Measurements from ENCODE around the gene LRCH1. TPM values are rescaled to one million over a fixed set of nuclear protein-coding genes. Genes with fewer than 3 reads are reported as not detected.

LRCH1 gene
- total and polyA plus RNA-seq, 2 of the 13 experiments (the other 11 are each of a cell fraction or from before 2014, with no cell fraction given): 4.1 to 12.6 TPM

DNA sequence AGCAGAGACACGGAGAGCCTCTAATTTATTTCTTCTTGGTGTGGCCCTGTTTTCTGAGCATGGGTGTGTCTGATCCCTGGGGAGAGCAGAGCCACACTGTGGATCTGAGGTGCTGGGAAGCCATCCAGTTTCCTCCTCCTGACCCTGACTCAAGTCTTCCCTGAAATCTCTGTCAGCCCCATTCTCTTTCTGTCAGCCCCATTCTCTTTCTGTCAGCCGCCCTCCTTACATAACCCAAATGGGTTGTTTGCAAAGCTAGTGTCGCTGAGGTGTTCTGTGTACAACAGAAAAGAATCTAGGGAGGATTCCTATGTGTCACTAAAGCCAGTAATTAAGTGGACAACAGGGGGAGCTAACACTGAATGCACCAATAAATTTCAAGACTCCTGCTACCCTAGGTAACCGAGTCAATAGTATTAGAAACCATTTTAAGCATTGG, 50.2 kb downstream of the LRCH1 start (continued):
- TF ChIP-seq, protein P1, sequence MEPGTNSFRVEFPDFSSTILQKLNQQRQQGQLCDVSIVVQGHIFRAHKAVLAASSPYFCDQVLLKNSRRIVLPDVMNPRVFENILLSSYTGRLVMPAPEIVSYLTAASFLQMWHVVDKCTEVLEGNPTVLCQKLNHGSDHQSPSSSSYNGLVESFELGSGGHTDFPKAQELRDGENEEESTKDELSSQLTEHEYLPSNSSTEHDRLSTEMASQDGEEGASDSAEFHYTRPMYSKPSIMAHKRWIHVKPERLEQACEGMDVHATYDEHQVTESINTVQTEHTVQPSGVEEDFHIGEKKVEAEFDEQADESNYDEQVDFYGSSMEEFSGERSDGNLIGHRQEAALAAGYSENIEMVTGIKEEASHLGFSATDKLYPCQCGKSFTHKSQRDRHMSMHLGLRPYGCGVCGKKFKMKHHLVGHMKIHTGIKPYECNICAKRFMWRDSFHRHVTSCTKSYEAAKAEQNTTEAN (CRISPR knock-in tag; conservative IDR thresholded peaks at IDR 0.05): no peak
- no peak for TF ChIP-seq SMARCE1 (IDR thresholded peaks at IDR 0.05; ENCODE audit: borderline replicate concordance)
- TF ChIP-seq FOXJ3 (CRISPR knock-in tag; IDR thresholded peaks at IDR 0.05; ENCODE audit: borderline replicate concordance): no peak
- TF ChIP-seq EEA1 (CRISPR knock-in tag; IDR thresholded peaks at IDR 0.05; ENCODE audit: borderline replicate concordance): no peak
- TF ChIP-seq ZNF496 (CRISPR knock-in tag; IDR thresholded peaks at IDR 0.05; ENCODE audit: insufficient replicate concordance): no peak
- TF ChIP-seq FOXA3 (CRISPR knock-in tag; IDR thresholded peaks at IDR 0.05): peak; percentile 42; the same call in 1 of the 2 replicates
- TF ChIP-seq HNRNPUL1 (IDR thresholded peaks at IDR 0.05; ENCODE audit: low read depth, low read length): no peak
- TF ChIP-seq, protein P2, sequence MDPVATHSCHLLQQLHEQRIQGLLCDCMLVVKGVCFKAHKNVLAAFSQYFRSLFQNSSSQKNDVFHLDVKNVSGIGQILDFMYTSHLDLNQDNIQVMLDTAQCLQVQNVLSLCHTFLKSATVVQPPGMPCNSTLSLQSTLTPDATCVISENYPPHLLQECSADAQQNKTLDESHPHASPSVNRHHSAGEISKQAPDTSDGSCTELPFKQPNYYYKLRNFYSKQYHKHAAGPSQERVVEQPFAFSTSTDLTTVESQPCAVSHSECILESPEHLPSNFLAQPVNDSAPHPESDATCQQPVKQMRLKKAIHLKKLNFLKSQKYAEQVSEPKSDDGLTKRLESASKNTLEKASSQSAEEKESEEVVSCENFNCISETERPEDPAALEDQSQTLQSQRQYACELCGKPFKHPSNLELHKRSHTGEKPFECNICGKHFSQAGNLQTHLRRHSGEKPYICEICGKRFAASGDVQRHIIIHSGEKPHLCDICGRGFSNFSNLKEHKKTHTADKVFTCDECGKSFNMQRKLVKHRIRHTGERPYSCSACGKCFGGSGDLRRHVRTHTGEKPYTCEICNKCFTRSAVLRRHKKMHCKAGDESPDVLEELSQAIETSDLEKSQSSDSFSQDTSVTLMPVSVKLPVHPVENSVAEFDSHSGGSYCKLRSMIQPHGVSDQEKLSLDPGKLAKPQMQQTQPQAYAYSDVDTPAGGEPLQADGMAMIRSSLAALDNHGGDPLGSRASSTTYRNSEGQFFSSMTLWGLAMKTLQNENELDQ (CRISPR knock-in tag; IDR thresholded peaks at IDR 0.05; ENCODE audit: borderline replicate concordance): no peak
- TF ChIP-seq ZNF205 (CRISPR knock-in tag; IDR thresholded peaks at IDR 0.05): no peak
- no peak for TF ChIP-seq ARNT2 (CRISPR knock-in tag; IDR thresholded peaks at IDR 0.05; ENCODE audit: low read depth)
- TF ChIP-seq JUN (CRISPR knock-in tag; IDR thresholded peaks at IDR 0.05): no peak
- no peak for TF ChIP-seq ZNF761 (CRISPR knock-in tag; conservative IDR thresholded peaks at IDR 0.05)
- TF ChIP-seq RAD21 (CRISPR knock-in tag; IDR thresholded peaks at IDR 0.05): 0 out of 2 replicates have a peak, but pooled peaks have one; percentile 43
- no peak for TF ChIP-seq MEF2D (CRISPR knock-in tag; IDR thresholded peaks at IDR 0.05)
- TF ChIP-seq GPN1 (CRISPR knock-in tag; IDR thresholded peaks at IDR 0.05; ENCODE audit: borderline replicate concordance): no peak
- no peak for TF ChIP-seq DR1 (CRISPR knock-in tag; IDR thresholded peaks at IDR 0.05)
- TF ChIP-seq MTF2 (CRISPR knock-in tag; IDR thresholded peaks at IDR 0.05; ENCODE audit: borderline replicate concordance): no peak
- no peak for TF ChIP-seq TBX3 (IDR thresholded peaks at IDR 0.05; ENCODE audit: borderline replicate concordance)
- TF ChIP-seq, protein P3, sequence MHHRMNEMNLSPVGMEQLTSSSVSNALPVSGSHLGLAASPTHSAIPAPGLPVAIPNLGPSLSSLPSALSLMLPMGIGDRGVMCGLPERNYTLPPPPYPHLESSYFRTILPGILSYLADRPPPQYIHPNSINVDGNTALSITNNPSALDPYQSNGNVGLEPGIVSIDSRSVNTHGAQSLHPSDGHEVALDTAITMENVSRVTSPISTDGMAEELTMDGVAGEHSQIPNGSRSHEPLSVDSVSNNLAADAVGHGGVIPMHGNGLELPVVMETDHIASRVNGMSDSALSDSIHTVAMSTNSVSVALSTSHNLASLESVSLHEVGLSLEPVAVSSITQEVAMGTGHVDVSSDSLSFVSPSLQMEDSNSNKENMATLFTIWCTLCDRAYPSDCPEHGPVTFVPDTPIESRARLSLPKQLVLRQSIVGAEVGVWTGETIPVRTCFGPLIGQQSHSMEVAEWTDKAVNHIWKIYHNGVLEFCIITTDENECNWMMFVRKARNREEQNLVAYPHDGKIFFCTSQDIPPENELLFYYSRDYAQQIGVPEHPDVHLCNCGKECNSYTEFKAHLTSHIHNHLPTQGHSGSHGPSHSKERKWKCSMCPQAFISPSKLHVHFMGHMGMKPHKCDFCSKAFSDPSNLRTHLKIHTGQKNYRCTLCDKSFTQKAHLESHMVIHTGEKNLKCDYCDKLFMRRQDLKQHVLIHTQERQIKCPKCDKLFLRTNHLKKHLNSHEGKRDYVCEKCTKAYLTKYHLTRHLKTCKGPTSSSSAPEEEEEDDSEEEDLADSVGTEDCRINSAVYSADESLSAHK (CRISPR knock-in tag; IDR thresholded peaks at IDR 0.05; ENCODE audit: borderline replicate concordance): no peak
- no peak for TF ChIP-seq ZNF501 (CRISPR knock-in tag; IDR thresholded peaks at IDR 0.05)
- no peak for TF ChIP-seq ZNF121 (CRISPR knock-in tag; IDR thresholded peaks at IDR 0.05)
- no peak for TF ChIP-seq PPARG (CRISPR knock-in tag; conservative IDR thresholded peaks at IDR 0.05)
- TF ChIP-seq ZNF34 (CRISPR knock-in tag; IDR thresholded peaks at IDR 0.05; ENCODE audit: borderline replicate concordance): no peak
- no peak for TF ChIP-seq NFE2L2 (IDR thresholded peaks at IDR 0.05; ENCODE audit: low read length)
- TF ChIP-seq NFATC3 (CRISPR knock-in tag; IDR thresholded peaks at IDR 0.05): no peak
- peak; percentile 49 for TF ChIP-seq STAG1 (CRISPR knock-in tag; IDR thresholded peaks at IDR 0.05)
- no peak for TF ChIP-seq SP4 (CRISPR knock-in tag; IDR thresholded peaks at IDR 0.05)
- TF ChIP-seq REXO4 (CRISPR knock-in tag; IDR thresholded peaks at IDR 0.05; ENCODE audit: borderline replicate concordance): no peak

All from HepG2 (cell line).